ENCODE results near the gene BORA.

DNA sequence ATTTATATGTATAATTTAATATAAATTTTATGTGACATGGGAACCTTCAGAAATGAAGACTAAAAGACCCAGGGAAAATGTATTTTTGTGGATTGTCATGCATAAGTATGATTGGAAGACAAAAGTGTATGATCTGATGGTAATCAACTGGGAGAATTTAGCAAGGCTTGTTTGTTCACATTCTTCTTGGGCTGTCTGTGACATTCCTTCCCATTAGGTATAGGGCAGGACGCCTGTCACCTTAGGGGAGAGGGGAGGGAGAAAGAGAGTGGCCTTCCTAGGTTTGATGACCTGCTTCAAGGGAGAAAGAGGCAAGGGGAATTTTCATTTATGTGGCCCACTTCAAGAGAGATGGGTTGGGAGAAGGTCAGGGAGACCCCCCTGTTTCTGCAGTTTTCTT lies 76.6 kb downstream of the BORA start:
- TF ChIP-seq, protein P1, sequence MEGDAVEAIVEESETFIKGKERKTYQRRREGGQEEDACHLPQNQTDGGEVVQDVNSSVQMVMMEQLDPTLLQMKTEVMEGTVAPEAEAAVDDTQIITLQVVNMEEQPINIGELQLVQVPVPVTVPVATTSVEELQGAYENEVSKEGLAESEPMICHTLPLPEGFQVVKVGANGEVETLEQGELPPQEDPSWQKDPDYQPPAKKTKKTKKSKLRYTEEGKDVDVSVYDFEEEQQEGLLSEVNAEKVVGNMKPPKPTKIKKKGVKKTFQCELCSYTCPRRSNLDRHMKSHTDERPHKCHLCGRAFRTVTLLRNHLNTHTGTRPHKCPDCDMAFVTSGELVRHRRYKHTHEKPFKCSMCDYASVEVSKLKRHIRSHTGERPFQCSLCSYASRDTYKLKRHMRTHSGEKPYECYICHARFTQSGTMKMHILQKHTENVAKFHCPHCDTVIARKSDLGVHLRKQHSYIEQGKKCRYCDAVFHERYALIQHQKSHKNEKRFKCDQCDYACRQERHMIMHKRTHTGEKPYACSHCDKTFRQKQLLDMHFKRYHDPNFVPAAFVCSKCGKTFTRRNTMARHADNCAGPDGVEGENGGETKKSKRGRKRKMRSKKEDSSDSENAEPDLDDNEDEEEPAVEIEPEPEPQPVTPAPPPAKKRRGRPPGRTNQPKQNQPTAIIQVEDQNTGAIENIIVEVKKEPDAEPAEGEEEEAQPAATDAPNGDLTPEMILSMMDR (conservative IDR thresholded peaks at IDR 0.05; ENCODE audit: low read depth, low read length), result no peak
- no peak for TF ChIP-seq EZH2 (IDR thresholded peaks at IDR 0.05; ENCODE audit: low read length, unreplicated experiment)

Data from PC-3 (cell line).